Hair follicular keratinocyte (primary cell): ENCODE measurements around the gene SNTA1. TPM values are rescaled to one million over a fixed set of nuclear protein-coding genes. Genes with fewer than 3 reads are reported as not detected.

Source experiments
- total RNA-seq: library from RNA; depleted of rRNA; stranded (reverse); fragments of >200 nt; gene quantifications from 2 replicates; pipeline ENCODE4 v1.2.3, GENCODE V29; 2015

SNTA1 gene
- total RNA-seq, result 8.4 and 11.5 TPM in 2 replicates

DNA sequence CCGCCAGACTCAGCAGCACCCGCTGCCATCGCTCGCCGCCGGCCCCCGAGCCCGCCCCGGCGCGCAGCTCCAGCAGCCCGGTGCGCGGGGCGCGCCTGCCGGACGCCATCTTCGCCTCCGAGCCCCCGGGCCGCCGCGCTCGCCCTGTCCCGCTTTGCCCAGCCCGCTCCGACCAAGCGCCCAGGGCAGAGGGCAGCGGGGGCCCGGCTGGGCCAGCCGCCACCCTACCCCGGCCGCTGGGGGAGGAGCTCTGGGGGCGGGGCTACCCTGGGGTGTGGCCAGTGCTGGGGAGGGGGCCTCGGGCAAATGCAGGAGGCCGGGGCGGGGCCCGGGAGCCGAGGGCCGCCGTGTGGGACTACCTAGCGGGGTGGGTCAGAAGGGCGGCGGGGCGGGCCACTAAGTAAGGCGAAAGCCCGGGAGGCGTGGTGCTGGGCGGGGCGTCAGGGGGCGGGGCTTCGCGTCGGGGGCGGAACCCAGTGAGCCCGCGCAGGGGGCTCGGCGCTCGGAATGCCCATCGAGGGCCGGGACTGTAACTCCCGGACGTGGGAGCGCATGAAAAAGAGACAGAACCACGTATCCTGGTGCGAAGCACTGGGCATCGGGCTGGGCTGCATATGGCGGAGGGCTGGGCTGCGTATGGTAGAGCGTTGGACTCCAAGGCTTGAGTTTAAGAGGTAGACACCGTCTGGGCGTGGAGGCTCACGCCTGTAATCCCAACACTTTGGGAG lies at the start of gene SNTA1:
Gene SNTA1, minus strand, starts transcription at position 252 of the 728 bp plus-strand sequence. Its CDS starts 143 bp downstream, at position 109.

DNA sequence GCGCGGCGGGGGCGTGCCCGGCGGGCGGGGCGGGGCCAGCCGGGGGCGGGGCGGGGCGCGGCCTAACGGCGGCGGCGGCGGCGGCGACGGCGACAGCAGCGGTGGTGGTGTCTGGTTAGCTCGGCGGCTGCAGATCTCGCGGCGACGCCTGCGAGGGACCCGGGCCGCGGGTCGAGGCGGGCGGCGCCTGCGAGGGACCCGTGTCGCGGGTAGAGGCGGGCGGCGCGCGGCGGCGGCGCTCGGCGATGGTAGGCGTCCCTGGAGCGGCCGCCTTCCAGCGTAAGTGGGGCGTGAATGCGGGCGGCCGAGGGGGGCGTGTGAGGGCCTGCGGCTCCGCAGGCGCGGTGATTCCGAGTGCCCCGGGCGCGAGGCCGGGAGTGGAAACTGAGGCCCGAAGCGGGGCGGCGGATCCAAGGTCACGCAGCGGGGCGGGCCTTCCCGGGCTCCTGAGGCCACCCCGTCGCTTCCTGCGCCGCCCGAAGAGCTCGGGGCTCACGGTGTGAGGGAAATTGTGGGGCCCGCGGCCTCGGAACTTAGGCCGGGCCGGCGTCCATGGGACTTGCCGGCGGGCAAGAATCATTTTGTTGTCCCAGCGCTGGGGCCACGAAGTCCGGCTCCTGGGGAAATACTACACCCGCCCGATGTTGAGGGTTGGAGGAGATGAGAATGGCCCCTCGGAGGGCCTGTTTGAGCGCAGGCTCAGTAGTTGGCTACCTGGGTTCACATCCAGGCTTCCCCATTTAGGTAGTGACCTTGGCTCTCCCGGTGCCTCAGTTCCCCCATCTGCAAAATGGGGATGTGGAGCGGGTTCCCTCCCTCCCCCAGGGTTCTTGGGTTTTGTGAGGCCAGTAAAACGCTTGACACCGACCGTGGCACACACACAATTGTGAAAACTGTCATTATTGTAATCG lies 46.7 kb upstream of the SNTA1 start, which contains the start of gene CBFA2T2:
Gene CBFA2T2, plus strand, starts transcription at position 74 of the 911 bp plus-strand sequence. Its CDS starts 172 bp downstream, at position 246.

GRCh38 chr20:33401184-33401920 lies 42.2 kb downstream of the SNTA1 start, which contains the start of gene CDK5RAP1:
TSS of gene CDK5RAP1 (minus strand) at chr20:33401519. CDS start at chr20:33397064, 4,455 bp downstream.

Other genes with a start within 250 kb of the SNTA1 start
- not detected in 2 replicates for gene BPIFA3, start 226.4 kb downstream of the SNTA1 start, total RNA-seq
- gene BPIFA1, start 207.8 kb downstream of the SNTA1 start, total RNA-seq, result not detected in 2 replicates
- gene BPIFB1, start 160.5 kb downstream of the SNTA1 start, total RNA-seq, result not detected in 2 replicates
- gene CDK5RAP1, start 42.2 kb downstream of the SNTA1 start, total RNA-seq, result 17.6 and 34.6 TPM in 2 replicates
- gene CBFA2T2, start 46.3 kb upstream of the SNTA1 start, total RNA-seq, result 3.0 and 7.6 TPM in 2 replicates
- 0.16 TPM in 1 of 2 replicates, not detected in the other for gene C20orf144, start 218.6 kb upstream of the SNTA1 start, total RNA-seq
- 2.5 and 3.4 TPM in 2 replicates for gene ACTL10, start 223.2 kb upstream of the SNTA1 start, total RNA-seq
- 7.1 and 10.9 TPM in 2 replicates for gene NECAB3, start 230.7 kb upstream of the SNTA1 start, total RNA-seq
- gene E2F1, start 242.6 kb upstream of the SNTA1 start, total RNA-seq, result 3.2 and 5.3 TPM in 2 replicates